Stimulated activated CD4-positive, alpha-beta T cell treated with anti-CD3 and anti-CD28 coated beads, Interleukin-15, amount 100 ng/mL, for 1 hour (primary cell): Measurements from ENCODE around the gene TMEM131.
"Not testable (repeated sequence)": the region's sequence is repeated elsewhere in the genome, so short reads cannot be mapped to it uniquely, and the experiment has no call there.

Experiments used
- DNase-seq, 2 donors: peaks; one replicate each; pipeline ENCODE4 v3.0.0-alpha.2; 2020; ENCODE audit warnings: low read depth in 1 of 2, low spot score in 1 of 2

The TMEM131 gene

DNA sequence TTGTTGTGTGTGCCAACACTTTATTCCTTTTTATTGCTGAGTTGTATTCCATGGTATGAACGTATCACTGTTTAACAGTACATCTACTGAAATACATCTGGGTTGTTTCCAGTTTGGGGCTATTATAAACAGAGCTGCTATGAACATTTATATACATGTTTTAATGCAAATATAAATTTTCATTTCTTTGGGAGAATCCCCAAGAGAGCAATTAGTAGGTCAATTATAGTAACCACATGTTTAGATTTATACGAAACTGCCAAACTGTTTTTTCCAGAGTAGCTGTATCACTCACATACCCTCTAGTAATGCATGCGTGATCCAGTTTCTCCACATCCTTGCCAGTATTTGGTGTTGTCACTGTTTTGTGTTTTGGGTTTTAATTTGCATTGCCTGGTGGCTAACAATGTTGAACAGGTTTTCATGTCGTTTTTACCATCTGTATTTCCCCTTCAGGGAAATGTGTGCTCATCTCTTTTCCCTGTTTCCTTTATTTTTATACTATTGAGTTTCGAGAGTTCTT lies 81.0 kb downstream of the TMEM131 start:
- no peak for DNase-seq

- DNase-seq = no peak
Observed at GRCh38 chr2:97913846-97914245, 81.9 kb downstream of the TMEM131 start.

DNA sequence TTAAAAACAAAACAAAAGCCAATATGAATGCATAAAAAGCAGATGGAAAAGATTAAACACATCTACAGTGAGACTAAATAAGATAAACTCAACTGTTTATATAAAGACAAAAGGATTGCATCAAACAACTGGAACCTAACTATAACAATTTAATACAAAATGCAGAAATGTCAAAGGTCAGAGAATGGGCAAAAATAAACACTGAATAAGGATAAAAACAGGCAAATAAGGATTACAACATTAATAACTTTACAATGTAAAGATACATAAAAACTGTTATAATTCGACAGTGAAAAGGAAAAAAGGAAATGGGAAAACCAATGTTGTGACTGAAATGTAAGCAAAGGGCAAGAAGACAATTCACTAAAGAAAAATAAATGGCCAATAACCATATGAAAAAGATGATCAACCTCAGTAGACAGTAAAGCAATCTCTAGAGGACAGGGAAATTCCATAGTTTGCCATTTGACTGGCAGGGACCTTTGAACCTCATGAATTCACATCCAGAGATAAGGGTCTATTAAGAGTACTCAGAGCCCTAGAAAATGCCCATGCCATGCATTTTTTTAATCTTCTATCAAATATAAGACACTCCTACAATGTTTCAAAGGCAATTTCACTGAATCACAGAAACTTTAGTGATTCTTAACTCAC lies 83.7 kb downstream of the TMEM131 start:
- DNase-seq = no peak

DNA sequence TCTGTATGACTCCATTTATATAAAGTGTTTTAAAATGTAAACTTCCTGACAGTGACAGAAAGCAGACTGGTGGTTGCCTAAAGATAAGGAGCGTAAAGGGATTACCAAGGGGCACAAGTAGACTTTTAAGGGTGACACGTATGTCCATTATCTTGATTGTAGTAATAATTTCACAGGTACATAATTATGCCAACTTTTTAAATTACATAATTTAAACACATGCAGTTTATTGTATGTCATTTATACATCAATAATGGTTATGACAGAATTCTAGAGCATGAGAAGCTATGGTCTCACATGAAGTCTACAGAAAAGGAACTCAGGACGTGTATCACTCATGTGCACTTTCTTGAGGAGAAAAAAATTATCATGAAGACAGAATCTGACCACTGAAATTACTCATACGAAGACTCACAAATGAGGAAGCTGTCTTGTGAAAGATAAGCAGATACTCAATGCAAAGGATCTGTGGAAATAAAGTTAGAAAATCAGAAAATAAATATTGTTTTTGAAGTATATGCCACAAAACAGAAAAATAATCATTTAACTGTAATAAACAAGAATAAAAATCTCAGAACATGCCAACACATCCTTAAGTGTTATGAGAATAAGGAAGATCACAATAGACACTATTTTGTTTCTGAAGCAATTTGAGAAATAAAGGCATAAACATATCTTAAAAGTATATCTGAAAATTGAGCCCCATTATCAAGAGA lies 84.4 kb downstream of the TMEM131 start:
- DNase-seq = no peak

GRCh38 chr2:97910403-97911205 lies 85.1 kb downstream of the TMEM131 start:
- no peak for DNase-seq

DNA sequence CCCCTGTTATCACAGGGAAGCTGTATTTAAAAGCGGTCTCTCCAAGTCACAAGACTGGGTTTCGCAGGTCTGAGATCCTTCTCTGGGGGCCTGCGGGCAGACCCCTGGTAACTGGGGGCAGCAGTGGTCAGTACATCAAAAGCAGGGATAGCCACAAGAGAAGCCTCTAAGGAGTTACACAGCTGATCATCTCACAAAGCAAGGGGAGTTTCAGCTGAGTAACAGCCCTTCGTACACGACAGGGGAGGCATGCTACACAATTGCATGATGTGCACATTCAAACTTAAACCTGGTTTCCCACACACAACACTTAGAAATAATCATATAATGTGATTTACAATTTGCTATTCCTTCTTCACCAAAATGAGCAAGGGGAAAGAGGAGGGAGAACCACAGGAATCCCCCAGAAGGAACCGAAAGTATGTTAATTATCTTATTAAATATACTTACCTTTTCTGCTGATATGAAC lies 87.5 kb downstream of the TMEM131 start:
- DNase-seq = no peak

GRCh38 chr2:97907369-97908100 lies 88.2 kb downstream of the TMEM131 start:
- no peak for DNase-seq

GRCh38 chr2:97906307-97906706 lies 89.4 kb downstream of the TMEM131 start:
- no peak for DNase-seq

- DNase-seq = no peak
Observed at GRCh38 chr2:97905294-97905693, 90.5 kb downstream of the TMEM131 start.

DNA sequence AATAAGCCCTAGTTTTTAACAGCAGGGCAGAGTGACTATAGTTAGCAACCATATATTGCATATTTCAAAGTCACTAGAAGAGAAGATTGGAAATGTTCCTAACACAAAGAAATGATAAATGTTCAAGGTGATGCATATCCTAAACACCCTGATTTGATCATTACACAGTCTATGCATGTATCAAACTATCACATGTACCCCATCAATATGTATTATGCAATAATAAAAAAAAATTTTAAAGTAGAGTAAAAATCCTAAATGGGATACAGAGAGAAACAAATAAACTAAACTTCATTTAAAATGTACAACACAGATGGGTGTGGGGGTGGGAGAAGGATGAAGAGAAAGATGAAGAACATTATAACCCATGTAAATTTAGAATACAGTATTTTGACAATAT lies 93.9 kb downstream of the TMEM131 start:
- DNase-seq = no peak

DNA sequence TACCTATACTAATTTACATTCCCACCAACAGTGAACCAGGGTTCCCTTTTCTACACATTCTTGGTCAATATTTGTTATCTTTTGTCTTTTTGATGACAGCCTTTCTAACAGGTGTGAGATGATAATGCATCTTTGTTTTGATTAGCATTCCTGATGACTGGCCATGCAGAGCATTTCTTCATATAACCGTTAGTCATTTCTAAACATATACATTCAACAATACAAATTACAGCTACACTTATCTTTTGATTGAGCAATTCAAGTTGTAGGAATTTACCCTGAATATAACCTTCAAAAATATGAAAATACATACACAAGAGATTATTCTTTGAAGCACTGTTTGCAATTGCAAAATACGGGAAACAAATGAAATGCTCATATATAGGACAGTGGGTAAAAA lies 94.9 kb downstream of the TMEM131 start:
- DNase-seq = no peak

DNA sequence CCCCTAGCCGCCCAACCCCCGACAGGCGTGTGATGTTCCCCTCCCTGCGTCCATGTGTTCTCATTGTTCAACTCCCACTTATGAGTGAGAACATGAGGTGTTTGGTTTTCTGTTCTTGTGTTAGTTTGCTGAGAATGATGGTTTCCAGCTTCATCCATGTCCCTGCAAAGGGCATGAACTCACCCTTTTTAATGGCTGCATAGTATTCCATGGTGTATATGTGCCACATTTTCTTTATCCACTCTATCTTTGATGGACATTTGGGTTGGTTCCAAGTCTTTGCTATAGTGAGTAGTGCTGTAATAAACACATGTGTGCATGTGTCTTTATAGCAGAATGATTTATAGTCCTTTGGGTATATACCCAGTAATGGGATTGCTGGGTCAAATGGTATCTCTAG lies 102.7 kb downstream of the TMEM131 start:
- not testable (repeated sequence) for DNase-seq

DNA sequence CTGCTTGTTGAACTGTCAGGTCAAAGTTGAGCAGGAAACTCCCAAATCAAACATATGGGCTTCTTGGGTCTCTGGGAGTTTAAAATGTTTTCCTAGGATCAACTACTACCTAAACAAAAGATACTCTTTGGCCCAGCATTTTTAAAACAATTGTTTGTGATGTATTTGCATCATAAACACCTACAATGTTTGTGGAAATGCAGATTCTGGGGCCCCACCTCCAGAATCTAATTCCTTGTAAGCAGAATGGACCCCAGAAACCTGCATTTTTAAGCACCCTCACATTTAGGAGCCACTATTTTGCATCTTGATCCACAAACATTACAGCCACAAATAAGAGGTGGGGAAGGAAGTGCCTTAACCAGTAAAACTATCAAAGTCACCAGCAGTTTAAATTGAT lies 104.1 kb downstream of the TMEM131 start:
- no peak for DNase-seq

GRCh38 chr2:97889156-97889555 lies 106.6 kb downstream of the TMEM131 start:
- no peak for DNase-seq

GRCh38 chr2:97885841-97886240 lies 109.9 kb downstream of the TMEM131 start:
- DNase-seq = no peak

- no peak for DNase-seq
Observed at GRCh38 chr2:97880334-97880733, 115.4 kb downstream of the TMEM131 start.

GRCh38 chr2:97878865-97879264 lies 116.9 kb downstream of the TMEM131 start:
- DNase-seq = no peak

GRCh38 chr2:97878317-97878716 lies 117.4 kb downstream of the TMEM131 start:
- not testable (repeated sequence) for DNase-seq

DNA sequence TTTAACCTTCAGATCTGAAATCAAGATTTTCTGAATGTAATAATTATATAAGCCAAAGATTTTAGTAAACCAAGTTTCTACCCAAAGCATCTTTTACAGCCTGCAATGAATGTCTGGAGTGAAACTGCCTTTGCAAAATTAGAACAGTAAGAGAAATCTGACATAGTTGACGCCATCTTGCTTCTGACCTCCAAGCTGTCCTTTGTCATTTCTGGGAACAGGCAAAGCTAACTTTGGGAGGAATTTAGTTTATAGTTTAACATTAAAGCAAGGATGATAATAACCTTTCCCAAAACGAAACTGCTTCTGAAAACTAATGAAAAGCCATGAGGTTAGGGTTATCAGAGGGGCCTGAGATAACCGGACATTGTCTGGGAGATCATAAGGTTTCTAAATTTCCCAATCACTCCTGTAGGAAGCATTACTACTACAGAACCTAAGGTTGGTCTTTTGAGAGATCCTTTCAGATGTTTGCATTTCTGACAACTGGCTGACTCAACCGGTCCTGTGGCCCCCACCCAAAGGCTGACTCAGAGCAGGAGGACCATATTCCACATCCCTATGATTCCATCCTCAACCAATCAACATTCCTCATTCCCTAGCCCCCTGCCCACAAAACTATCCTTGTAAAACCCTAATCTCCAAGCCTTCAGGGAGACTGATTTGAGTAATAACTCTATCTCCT lies 124.5 kb downstream of the TMEM131 start:
- DNase-seq = no peak

DNA sequence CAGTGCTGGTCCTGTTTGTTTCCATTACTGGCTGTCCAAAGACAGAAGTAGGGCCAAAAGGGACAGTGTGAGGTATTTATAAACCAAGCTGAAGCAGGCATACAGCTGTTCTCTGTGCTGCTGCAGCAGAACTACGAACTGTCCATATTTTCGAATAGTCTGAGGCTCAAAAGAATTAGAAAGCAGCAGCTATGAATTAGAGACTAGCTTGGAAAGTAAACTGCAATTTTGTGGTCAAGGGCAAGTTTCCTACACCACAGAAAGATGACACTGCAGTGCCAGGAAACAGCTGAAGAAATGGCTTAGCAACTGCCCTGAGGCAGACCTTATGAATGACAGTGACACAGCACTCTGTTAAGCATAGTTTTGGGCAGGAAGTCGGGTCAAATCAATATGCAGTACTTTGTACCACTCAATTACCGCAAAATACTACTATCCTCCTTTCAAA lies 125.3 kb downstream of the TMEM131 start:
- DNase-seq = no peak
